ENCODE results near the gene ZFP57.

- TF ChIP-seq EZH2phosphoT487 (IDR thresholded peaks at IDR 0.05; ENCODE audit: unreplicated experiment) (no peak), EZH2 (IDR thresholded peaks at IDR 0.05; ENCODE audit: low read depth, unreplicated experiment) (no peak), CTCF (conservative IDR thresholded peaks at IDR 0.05; ENCODE audit: low read depth in 2 of 2) (no peak), ETS1 (IDR thresholded peaks at IDR 0.05) (no peak), POLR2AphosphoS5 (IDR thresholded peaks at IDR 0.05; ENCODE audit: low read depth) (no peak), JUNB (IDR thresholded peaks at IDR 0.05; ENCODE audit: unreplicated experiment) (no peak), CREB1 (CRISPR knock-in tag; IDR thresholded peaks at IDR 0.05; ENCODE audit: low read depth) (no peak)
Measured at GRCh38 chr6:29656798-29657197, 24.2 kb downstream of the ZFP57 start, which contains the start of gene MOG.

All from GM23338 (cell line).